NT2/D1 (cell line): ENCODE results near the gene CDH4.

Experiments used
- SUZ12 ChIP-seq: IDR thresholded peaks from 2 replicates; pipeline ENCODE4 v1.6.1; 2011; ENCODE audit not compliant: insufficient read length, insufficient read depth; ENCODE audit errors: extremely low read depth
- YY1 ChIP-seq: IDR thresholded peaks from 2 replicates; pipeline ENCODE4 v1.6.1; 2011; ENCODE audit not compliant: insufficient read length, insufficient read depth
- ZNF274 ChIP-seq: IDR thresholded peaks from 2 replicates; pipeline ENCODE4 v1.6.1; 2011; ENCODE audit warnings: mild to moderate bottlenecking, low read depth, low read length

DNA sequence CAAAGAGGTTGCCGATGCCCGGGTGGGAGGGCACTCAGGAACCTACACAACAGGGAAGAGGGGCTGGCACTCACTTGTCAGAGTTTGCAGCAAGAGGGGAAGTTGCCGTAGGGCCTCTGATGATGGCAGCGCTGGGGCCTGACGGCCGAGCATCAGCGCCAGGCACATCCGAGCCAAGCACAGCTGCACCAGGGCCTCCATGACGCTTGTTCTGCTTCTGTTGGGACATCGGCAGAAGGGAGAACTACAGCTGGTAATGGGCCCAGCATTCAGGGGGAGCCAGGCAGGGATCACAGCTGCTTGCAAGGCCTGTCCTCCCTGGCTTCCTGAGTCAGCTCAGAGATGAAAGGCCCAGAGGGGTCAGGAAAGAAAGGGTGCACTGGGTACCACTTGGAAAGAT lies 367.7 kb downstream of the CDH4 start:
- TF ChIP-seq ZNF274: no peak
- no peak for TF ChIP-seq YY1
- TF ChIP-seq SUZ12: no peak
